Lower leg skin (tissue), 3 donors: ENCODE data around the gene STAT6.

Experiments
- CTCF ChIP-seq, 3 donors: fragments of 450-650 bp; IDR thresholded peaks; one replicate each; pipeline ENCODE4 v1.5.1; 2016; ENCODE audit warnings: antibody characterized with exemption in 3 of 3, mild to moderate bottlenecking in 3 of 3, moderate library complexity in 2 of 3
- POLR2A ChIP-seq, 2 donors: fragments of 450-650 bp; IDR thresholded peaks; one replicate each; pipeline ENCODE4 v1.6.1; 2016 to 2017; ENCODE audit warnings: antibody characterized with exemption in 2 of 2, mild to moderate bottlenecking in 1 of 2, moderate library complexity in 1 of 2

GRCh38 chr12:57150400-57151000 is 39.3 kb upstream of the STAT6 start:
- TF ChIP-seq POLR2A (IDR thresholded peaks at IDR 0.05) (no peak), CTCF (IDR thresholded peaks at IDR 0.05) (no peak)
